Stimulated activated CD4-positive, alpha-beta T cell treated with anti-CD3 and anti-CD28 coated beads, Interleukin-12 subunit alpha, Interleukin-12 subunit beta, amount 100 ng/mL, for 48 hours (primary cell): ENCODE data around the gene FADD.
"Not testable (repeated sequence)": the region's sequence is repeated elsewhere in the genome, so short reads cannot be mapped to it uniquely, and the experiment has no call there.

Experiments
- DNase-seq, 3 donors: peaks; one replicate each; pipeline ENCODE4 v3.0.0-alpha.2; 2020; ENCODE audit warnings: low read depth in 2 of 3, low spot score in 1 of 3

FADD gene

GRCh38 chr11:70180906-70181305, 22.2 kb upstream of the FADD start:
- DNase-seq = no peak

- DNase-seq = no peak
Measured at GRCh38 chr11:70182266-70182665, 20.8 kb upstream of the FADD start.

- DNase-seq = no peak
Measured at GRCh38 chr11:70183032-70183431, 20.1 kb upstream of the FADD start.

- DNase-seq = no peak
Measured at GRCh38 chr11:70183483-70184176, 19.5 kb upstream of the FADD start.

- no peak for DNase-seq
Measured at GRCh38 chr11:70184396-70184795, 18.7 kb upstream of the FADD start.

- DNase-seq = no peak
Measured at GRCh38 chr11:70185348-70186055, 17.6 kb upstream of the FADD start.

GRCh38 chr11:70186420-70186819, 16.7 kb upstream of the FADD start:
- DNase-seq = no peak

- DNase-seq = no peak
Measured at GRCh38 chr11:70186936-70187335, 16.2 kb upstream of the FADD start.

GRCh38 chr11:70187771-70188170, 15.3 kb upstream of the FADD start:
- DNase-seq = no peak

- DNase-seq = no peak
Measured at GRCh38 chr11:70189622-70190021, 13.5 kb upstream of the FADD start.

- DNase-seq = peak; percentile 40 to 66 (median 59)
Measured at GRCh38 chr11:70191495-70192140, 11.5 kb upstream of the FADD start.

- DNase-seq = no peak
Measured at GRCh38 chr11:70192666-70193410, 10.3 kb upstream of the FADD start.

- no peak for DNase-seq
Measured at GRCh38 chr11:70193411-70194292, 9.4 kb upstream of the FADD start.

- DNase-seq = no peak
Measured at GRCh38 chr11:70194792-70195791, 8.0 kb upstream of the FADD start.

- no peak for DNase-seq
Measured at GRCh38 chr11:70200212-70200844, 2.8 kb upstream of the FADD start.

- not testable (repeated sequence) for DNase-seq
Measured at GRCh38 chr11:70201047-70201446, 2.0 kb upstream of the FADD start.

GRCh38 chr11:70201882-70202861, 924 bp upstream of the FADD start:
- DNase-seq = no peak
